ENCODE data around the gene FMNL1. TPM values are rescaled to one million over a fixed set of nuclear protein-coding genes. Genes with fewer than 3 reads are reported as not detected.

Gene FMNL1
- total RNA-seq, 1 experiment from 2014 or later = 3.0 TPM

- DNase-seq = no peak
- H3K9me3 Mint-ChIP-seq (ENCODE audit: unreplicated experiment) = no peaks in the 10 kb centered on the region
- Histone ChIP-seq H3K9me3 (no peaks in the 10 kb centered on the region), H3K27me3 (replicated peaks; ENCODE audit: control insufficient read depth, insufficient read depth, low read length) (peaks cover 1% of the 10 kb centered on the region; the same call in 1 of the 2 replicates), H3K4me1 (peaks cover 5% of the 10 kb centered on the region; the same call in 1 of the 2 replicates), H3K4me3 (ENCODE audit: low read depth, low read length) (peak overlapping the region; percentile 47), H3K36me3 (ENCODE audit: control insufficient read depth, insufficient read depth, low read length) (no peaks in the 10 kb centered on the region)
- intact Hi-C loops (cut with micrococcal nuclease; ENCODE audit: unreplicated experiment) = no loop called here
- TF ChIP-seq CTCF (IDR thresholded peaks at IDR 0.05; ENCODE audit: insufficient read depth in 1 of 2, low read depth in 1 of 2, low read length in 1 of 2, severe bottlenecking in 1 of 2, unreplicated experiment in 1 of 2) = no peak
- no peak overlapping the region for H3K27ac Mint-ChIP-seq (ENCODE audit: unreplicated experiment)
- H3K4me3 Mint-ChIP-seq (ENCODE audit: unreplicated experiment) = peak overlapping the region; percentile 73
- peaks cover 17% of the 10 kb centered on the region for H3K27me3 Mint-ChIP-seq (ENCODE audit: insufficient read depth, unreplicated experiment)
- no TSS peak for BruUV-seq (replicated peaks)
- H3K36me3 Mint-ChIP-seq (ENCODE audit: insufficient read depth, unreplicated experiment) = no peaks in the 10 kb centered on the region
- ChIA-PET CTCF (interaction anchor here (0.9 to 1.2 kb wide), 2 partner anchors 13 to 87 kb away, joined by 4 to 6 read pairs; partner anchors contain the start of gene ACBD4), POLR2A (no interaction called here)
- H3K4me1 Mint-ChIP-seq (ENCODE audit: low read depth, unreplicated experiment) = no peaks in the 10 kb centered on the region
These were observed 757 bp downstream of the FMNL1 start for GRCh38 chr17:45222289-45222995.

- POLR2A ChIA-PET = no interaction called here
- Histone ChIP-seq H3K4me1 (peaks cover 5% of the 10 kb centered on the region; the same call in 1 of the 2 replicates), H3K27me3 (replicated peaks; ENCODE audit: control insufficient read depth, insufficient read depth, low read length) (peaks cover 1% of the 10 kb centered on the region; the same call in 1 of the 2 replicates)
These were observed 1.4 kb downstream of the FMNL1 start for GRCh38 chr17:45222996-45223538.

More at GRCh38 chr17:45222996-45223538, 1.4 kb downstream of the FMNL1 start:
- H3K4me3 ChIP-seq (ENCODE audit: low read depth, low read length) = no peak overlapping the region
- intact Hi-C loops (cut with micrococcal nuclease; ENCODE audit: unreplicated experiment) = no loop called here
- no peak for TF ChIP-seq CTCF (IDR thresholded peaks at IDR 0.05; ENCODE audit: insufficient read depth in 1 of 2, low read depth in 1 of 2, low read length in 1 of 2, severe bottlenecking in 1 of 2, unreplicated experiment in 1 of 2)
- Mint-ChIP-seq H3K4me1 (ENCODE audit: low read depth, unreplicated experiment) (no peaks in the 10 kb centered on the region), H3K4me3 (ENCODE audit: unreplicated experiment) (peak overlapping the region; percentile 73), H3K9me3 (ENCODE audit: unreplicated experiment) (no peaks in the 10 kb centered on the region), H3K27ac (ENCODE audit: unreplicated experiment) (no peak overlapping the region), H3K36me3 (ENCODE audit: insufficient read depth, unreplicated experiment) (no peaks in the 10 kb centered on the region), H3K27me3 (ENCODE audit: insufficient read depth, unreplicated experiment) (peaks cover 17% of the 10 kb centered on the region)
- no TSS peak for BruUV-seq (replicated peaks)
- DNase-seq = no peak
- no peaks in the 10 kb centered on the region for H3K36me3 ChIP-seq (ENCODE audit: control insufficient read depth, insufficient read depth, low read length)
- CTCF ChIA-PET = interaction anchor here (1.2 kb wide), 1 partner anchor 88 kb away, joined by 4 read pairs; the partner anchor contains the start of gene ACBD4
- H3K9me3 ChIP-seq = no peaks in the 10 kb centered on the region
